Measurements from ENCODE around the gene CMSS1.
A peak's percentile ranks its signal among the peaks of the same experiment; 100 is the strongest.
"Not testable (repeated sequence)": the region's sequence is repeated elsewhere in the genome, so short reads cannot be mapped to it uniquely, and the experiment has no call there.

Gene CMSS1

GRCh38 chr3:100051513-100051912 lies 233.9 kb downstream of the CMSS1 start:
- DNase-seq, result not testable (repeated sequence)

- no peak for DNase-seq
Measured at GRCh38 chr3:100053951-100054620, 236.4 kb downstream of the CMSS1 start.

- DNase-seq, result no peak
Measured at GRCh38 chr3:100057716-100058575, 240.3 kb downstream of the CMSS1 start.

GRCh38 chr3:100059472-100059871 lies 241.8 kb downstream of the CMSS1 start:
- DNase-seq, result no peak

- no peak for DNase-seq
Measured at GRCh38 chr3:100060685-100061484, 243.2 kb downstream of the CMSS1 start.

GRCh38 chr3:100062665-100063064 lies 245.0 kb downstream of the CMSS1 start:
- no peak for DNase-seq

GRCh38 chr3:100063929-100064461 lies 246.3 kb downstream of the CMSS1 start:
- no peak for DNase-seq

GRCh38 chr3:100067589-100067988 lies 249.9 kb downstream of the CMSS1 start:
- DNase-seq, result no peak

GRCh38 chr3:100068826-100069225 lies 251.2 kb downstream of the CMSS1 start:
- DNase-seq, result peak in 37 of 51 donors; percentile 1 to 66 (median 23)

- no peak for DNase-seq
Measured at GRCh38 chr3:100069472-100069871, 251.8 kb downstream of the CMSS1 start.

- DNase-seq, result no peak
Measured at GRCh38 chr3:100072326-100073048, 254.8 kb downstream of the CMSS1 start.

GRCh38 chr3:100073049-100073713 lies 255.5 kb downstream of the CMSS1 start:
- DNase-seq, result no peak

- peak in 5 of 51 donors; percentile 1 to 10 (median 1) for DNase-seq
Measured at GRCh38 chr3:100073714-100074307, 256.1 kb downstream of the CMSS1 start.

- DNase-seq, result no peak
Measured at GRCh38 chr3:100075196-100075595, 257.5 kb downstream of the CMSS1 start.

GRCh38 chr3:100075851-100076730 lies 258.4 kb downstream of the CMSS1 start:
- no peak for DNase-seq

- no peak for DNase-seq
Measured at GRCh38 chr3:100076731-100077529, 259.3 kb downstream of the CMSS1 start.

- DNase-seq, result no peak
Measured at GRCh38 chr3:100079328-100079727, 261.7 kb downstream of the CMSS1 start.

GRCh38 chr3:100080573-100080972 lies 262.9 kb downstream of the CMSS1 start:
- no peak for DNase-seq
